NCI-H748 (cell line): ENCODE measurements around the gene TXLNB.

Experiments
- DNase-seq: peaks from one replicate; lab custom pipeline; 2025; ENCODE audit not compliant: unreplicated experiment; lab: John Stamatoyannopoulos, UW

Gene TXLNB

DNA sequence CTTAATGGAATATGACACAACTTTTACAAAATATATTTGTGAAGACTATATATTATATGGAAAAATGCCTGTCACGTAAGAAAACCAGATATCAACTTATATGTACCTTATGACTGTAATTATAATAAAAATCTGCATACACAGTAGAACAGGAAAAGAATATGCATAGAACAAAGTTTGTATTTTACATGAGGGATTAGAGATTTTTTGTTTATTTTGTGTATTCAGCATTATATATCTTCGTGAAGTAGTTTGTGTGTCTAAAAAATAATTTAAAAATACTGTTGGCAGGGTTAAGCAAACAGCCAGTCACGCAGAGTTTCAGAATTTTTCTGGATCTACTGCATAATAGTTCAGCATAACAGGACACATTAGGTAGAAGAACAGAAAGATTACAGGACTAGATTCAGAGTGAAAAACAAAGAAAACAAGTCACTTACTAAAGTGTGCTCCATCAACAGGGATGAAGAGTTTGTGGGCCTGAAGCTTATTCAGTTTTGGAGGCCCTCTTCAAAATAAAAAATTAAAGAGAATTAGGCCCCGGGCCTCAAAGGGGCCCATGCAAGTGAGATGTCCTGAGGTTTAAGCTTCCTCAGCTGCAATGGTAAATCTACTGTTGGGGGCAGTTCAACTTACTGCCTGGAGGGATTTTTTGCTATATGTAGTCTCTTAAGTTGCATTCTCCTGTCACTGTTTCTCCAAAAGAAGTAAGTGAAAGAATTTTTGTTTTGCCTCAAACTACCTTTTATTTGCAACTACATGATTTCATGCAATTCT lies 16.3 kb downstream of the TXLNB start:
- DNase-seq: no peak

DNA sequence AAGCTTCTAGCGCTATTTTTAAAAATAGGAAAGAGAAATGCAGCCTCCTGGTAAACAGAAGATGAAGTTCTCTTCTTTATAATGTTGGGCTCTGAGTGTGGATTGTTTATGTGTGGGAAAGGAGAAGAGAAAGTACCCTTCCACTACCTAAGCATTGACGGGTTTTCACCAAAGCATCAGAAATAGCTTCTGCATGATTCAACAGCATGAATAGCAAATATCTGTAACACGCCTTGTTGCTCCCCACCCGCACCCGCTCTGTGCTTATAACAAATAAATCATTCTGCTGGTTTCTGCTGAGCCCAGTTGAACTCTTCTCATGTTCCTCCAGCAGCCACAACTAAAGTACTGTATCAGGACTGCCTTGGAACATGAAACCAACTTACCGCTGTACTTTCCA lies 20.7 kb downstream of the TXLNB start:
- DNase-seq: no peak

DNA sequence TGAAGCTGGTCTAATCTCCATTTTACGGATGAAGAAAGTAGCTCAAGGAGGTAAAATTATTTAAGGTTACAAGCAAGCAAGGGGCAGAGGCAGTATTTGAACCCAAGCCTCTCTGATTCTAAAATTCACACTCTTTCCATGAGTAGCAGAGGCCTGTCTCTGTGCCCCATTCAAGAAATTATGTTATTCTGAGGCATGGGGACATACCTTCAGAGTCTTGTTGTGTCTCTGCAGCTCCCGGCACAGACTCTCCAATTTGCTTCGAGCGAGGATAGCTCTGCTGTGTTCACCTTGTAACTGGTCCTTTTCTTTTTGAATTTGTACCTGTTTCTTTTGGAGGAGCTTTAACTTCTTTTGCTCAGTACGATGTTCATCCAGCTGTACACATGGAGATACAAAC lies 21.5 kb downstream of the TXLNB start:
- no peak for DNase-seq

DNA sequence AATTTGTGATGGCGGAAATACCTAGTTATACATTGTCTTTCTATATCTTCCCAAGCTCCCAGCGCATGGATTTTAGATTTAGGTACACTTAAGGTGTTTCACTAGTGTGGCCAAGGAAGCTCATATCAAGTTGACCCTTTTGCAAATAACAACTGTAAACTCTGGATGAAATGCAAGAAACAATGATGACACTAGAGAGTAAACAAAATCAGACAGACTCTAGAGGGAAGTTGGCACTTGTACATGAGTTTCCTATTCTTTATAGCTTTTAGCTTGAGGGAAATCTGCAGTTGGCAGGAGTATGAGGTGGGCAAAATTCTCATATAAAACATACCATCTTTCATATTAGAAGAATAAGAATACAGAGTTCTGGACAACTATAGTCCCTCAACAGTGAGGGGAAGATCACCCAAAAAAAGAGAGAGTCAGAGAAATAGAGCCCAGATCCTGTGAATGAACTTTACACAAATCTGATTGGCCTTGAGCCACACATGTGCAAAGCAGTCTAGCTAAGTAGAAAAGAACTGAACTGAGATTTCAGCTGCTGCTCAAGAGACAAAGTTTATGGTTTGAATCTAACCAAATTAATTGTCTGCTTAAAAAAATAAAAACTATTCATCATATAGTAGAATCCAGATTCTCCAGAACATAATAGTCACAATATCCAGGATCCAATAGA lies 26.1 kb downstream of the TXLNB start:
- DNase-seq: no peak

DNA sequence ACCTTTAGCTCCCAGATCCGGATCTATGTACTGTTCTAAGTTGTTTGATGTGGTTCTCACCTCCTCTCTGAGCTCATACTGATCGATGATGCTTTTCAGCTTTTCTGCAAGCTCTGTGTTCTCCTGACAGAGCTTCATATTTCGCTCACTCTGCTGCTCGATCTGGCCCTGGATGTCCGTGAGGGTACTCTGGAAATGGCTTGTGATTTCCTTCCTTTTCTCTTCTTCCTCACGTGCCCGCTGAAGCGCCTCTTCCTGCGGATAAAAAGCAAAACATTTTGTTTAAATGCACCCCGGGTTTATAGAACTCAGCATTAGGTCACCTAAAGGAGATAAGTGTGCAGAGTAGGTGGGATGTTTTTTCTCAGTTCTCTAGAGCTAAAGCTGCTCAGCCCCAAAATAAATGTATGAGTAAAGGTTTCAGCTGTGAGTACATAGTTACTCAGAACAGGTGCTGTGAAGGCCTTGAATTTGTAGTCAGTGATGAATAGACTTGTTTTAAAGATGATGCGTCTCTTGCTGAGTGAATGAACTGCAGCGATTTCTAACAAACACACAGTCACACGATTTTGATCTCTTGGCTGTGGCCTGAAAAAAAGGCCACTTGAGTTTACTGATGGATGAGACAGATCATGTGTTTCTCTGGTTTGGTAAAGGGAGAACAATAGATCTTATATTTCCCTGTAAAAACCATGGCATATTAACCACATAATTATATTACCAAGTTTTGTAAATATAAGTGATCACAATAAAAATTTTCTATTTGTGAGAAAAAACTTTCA lies 29.1 kb downstream of the TXLNB start:
- DNase-seq: peak; percentile 72

DNA sequence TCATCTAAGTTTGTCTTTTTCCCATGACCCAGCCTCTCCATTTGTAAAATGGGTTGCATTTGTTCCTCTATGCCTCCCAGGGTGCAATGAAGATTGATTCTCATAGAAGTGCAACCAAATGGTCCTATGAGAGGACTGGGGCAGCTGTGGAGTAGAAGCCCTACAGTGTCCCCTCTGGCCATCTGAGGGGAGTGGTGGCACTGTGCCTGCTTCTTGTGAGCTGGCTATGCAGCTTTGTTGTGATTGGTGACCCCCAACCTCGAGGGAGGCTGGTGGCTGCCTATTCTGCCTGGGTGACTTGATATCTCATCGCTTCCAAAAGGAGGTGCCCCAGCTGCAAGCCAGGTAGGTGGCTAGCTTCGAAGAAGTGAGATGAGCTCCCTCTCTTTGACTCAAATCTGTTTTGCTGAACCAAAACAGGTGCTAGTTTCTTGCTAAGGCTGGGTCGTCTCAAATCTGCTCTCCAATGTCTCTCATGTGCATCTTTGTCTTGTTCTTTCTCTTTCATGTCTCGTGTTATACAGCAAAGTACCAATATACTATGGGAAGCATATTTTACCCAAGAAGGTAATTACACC lies 33.9 kb downstream of the TXLNB start:
- no peak for DNase-seq

DNA sequence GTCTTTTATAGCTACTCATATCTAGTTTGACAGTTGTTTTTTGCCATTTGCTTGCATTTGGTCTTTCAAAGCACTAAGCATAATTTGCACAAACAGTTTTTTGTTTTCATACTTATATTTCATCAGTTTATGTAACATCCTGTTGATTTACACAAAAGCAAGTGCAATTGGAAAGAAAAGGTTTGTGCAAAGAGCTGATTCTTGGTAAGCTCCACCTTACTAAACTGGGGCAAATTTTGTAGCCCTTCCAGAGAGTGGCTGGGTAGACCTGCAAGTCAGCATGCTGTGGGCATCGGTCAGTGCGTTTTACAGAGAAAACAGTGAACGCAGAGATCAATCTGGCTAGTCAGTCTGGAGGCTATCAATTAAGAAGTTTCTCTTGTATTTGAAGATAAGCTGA lies 34.5 kb downstream of the TXLNB start:
- no peak for DNase-seq

DNA sequence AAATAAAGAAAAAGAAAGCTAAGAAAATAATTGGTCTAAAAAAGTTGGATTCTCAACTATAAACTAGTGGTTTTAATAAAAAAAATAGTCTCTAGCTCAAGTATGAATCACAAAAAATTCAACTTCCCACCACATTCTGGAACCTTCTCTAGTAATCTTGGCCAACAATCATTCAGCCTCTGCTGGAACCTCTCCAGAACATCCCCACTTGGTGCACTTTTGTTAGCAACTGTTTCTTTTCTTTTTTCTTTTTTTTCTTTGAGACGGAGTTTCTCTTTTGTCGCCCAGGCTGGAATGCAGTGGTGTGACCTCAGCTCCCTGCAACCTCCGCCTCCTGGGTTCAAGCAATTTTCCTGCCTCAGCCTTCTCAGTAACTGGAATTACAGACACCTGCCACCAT lies 35.7 kb downstream of the TXLNB start:
- no peak for DNase-seq

DNA sequence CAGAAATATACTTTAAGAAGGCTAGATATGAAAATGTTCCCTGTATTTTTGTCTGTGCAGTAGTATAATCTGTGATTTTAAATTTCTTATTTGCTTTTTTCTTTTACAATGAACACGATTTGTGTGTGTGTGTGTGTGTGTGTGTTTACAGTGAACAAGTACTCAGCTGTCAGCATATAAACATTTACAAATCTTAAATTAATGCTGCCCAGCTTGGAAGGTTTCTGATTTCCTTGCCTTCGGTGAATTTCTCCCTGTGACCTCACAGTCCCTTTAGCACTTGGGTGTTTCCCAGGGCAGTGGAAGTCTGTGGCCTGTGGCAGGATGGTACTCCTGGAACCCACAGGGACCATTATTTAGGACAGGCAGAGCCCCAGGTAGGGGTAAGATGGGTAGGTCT lies 37.6 kb downstream of the TXLNB start:
- DNase-seq: no peak

DNA sequence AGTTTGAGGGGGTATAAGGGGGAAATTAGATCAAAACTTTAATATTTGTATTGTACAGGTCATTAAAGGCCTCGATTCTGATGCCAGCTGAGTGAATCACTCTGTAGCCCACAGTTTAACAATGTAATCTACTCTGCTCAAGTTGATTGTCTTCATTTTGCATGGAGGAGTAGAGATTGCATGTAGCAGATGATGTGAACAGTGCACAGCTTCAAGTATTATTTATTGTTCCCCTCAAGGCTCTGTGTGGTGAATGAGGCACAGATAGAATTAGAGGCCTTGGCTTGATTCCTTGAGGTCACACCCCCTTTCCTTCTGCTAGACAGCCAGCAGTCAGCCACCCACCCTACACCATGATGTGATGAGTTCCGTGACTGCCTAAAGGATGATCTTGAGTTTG lies 38.1 kb downstream of the TXLNB start:
- DNase-seq: no peak

DNA sequence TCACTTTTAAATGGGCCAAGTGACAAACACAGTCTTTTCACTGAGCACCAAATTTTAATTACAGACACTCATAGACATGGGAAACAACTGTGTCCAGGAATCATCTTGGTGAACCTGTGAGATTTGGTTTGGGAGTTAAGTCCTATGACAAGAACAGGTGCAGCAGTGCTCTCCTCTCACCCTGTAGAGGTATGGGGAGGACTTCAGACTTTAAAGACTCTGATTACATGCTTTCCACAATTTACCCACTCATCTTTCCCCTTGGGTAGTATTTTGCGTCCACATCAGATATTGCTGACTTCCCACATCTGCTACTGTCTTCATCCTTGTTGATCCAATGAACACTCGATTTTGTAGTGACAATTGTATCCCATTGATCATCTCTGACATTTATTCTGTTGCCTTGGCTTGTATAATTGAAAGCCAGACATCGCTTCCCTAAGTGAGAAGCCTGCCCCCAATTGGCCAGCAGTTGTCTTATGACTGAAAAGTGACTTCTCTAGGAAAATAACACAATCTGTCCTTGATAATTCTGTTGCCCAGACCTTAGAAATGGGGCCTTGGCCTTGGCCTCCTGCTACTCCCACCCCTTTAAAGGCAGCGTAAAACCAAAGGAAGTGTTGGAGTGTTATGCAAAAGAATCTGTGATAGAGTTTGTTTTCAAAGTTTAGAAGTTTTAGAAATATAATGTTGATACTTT lies 40.0 kb downstream of the TXLNB start:
- DNase-seq: no peak

DNA sequence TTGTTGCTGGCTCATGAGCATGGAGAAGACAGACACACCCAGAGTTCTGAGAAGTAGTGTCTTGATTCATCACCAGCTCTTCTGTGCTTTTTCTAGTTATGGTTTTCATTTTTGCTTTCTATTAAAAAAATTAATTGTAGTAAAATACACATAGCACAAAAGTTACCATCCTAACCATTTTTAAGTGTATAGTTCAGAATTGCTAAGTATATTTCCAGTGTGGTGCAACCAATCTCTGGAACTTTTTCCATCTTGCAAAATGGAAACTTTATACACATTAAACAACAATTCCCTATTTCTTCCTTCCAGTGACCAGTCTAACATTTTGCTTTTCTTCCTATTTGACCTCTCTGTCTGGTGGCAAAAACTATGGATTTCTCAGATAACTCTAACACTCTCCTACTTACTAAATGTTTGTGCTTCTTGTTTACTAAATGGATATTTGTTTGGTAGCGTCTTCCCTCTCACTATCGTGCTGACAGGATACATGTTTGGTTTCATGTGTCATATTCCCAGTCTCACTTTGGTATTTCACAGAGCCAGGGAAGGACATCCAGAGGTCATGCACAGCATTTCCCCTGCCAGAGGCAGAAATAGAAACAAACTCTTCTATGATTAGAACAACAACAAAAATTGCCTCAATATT lies 40.6 kb downstream of the TXLNB start:
- no peak for DNase-seq

DNA sequence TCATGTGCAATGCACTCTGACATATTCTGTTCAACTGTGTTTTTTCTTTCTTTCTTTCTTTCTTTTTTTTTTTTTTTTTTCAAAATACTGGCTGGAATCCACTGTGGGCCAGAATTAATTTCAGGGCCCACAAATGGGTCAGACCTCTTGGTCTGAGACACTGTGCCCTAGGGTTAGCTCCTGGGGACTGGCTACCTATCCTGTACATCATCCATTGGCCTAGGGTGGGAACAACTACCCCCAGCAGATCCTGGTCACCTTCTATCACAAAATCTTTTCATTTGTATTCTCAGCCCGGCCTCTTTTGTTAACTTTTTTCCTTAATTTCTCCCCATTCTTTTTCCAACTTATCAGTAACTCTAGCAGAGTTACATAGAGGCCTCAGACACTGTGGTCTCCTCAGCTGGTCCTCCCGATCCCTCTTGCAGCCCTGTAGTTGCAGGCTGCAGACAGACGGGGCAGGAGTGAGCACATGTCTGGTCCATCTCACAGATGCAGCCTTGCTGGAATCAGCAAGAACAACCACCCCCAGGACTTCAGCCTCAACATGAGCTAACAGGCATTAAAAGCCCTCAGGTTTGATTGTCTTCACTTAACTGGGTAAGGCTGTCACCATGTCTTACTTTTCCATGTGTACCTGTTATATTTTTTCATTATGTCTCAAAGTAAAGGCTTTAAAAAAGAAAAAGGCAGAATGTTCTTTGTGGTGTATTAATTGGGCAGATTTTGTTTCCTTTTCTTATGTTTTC lies 41.3 kb downstream of the TXLNB start:
- peak; percentile 68 for DNase-seq

DNA sequence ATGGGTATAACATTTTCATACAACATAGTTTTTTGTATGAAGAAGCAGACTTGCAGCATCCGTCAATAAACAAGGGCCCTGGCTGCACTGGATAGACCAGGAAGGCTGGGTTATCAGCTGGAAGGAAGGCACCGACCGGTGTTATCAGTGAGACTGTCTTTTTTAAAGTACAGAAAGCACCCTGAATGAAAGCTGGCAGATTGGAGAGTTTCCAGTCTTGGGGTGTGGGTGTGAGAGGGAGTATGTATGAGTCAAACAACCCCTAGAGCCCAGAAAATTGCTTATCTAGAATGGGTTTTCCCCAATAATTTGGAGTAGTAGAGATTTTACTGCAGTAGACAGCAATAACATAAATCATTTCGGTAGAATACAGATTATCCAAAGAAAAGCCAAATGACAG lies 42.4 kb downstream of the TXLNB start:
- no peak for DNase-seq

DNA sequence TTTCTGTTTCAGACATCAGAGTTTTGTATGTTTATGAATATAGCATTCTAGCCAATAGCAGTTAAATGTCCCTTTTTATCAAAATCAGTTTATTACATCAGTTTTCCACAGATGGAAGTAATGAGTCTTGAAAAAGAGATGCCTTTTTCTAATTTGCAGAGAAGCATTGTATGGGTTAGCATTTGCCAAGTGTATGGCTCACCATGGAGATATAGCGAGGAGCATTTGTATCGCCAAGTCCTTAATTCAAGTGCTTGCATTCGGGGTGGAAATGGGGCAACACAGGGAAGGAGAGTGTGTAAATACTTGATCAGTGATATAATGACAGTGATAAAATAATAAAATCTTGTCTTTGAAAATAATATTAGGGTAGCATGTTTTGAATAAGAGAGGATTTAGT lies 42.9 kb downstream of the TXLNB start:
- DNase-seq: no peak

DNA sequence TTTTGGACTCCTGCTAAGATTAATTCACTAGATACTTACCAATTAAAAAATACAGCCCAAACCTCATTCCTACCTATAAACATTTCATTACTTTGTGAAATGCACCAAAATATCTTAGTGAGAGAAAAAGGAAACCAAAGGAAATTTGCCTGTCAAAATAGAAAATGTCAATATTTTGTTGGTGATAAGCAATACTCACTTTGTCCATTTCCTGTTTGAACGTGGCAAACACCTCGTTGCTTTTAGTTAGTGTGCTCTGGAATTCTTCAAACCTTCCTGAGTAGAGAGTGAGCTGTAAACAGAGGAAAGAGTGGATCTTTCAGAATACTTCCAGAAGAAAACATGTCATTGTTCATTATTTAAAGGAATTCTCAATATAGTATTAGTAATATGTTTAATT lies 44.2 kb downstream of the TXLNB start:
- no peak for DNase-seq

DNA sequence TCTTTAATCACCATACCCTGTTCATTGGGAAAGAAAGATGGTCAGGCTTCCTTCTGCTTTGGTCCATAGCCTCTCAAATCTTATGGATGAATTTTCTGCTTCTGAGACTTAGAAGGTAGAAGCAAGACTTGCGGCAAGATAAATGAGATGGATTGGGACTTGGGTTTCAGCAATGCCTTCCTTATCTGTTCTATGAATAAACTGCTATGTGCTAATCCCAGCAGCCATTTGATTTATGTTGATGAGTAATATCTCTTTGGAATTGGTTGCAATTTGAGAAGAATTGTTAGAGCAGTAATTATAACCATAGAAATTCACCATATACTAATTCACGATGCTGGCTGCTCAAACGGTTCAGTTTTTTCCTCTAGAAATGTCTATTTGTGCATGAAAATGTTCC lies 48.3 kb downstream of the TXLNB start:
- DNase-seq: no peak

DNA sequence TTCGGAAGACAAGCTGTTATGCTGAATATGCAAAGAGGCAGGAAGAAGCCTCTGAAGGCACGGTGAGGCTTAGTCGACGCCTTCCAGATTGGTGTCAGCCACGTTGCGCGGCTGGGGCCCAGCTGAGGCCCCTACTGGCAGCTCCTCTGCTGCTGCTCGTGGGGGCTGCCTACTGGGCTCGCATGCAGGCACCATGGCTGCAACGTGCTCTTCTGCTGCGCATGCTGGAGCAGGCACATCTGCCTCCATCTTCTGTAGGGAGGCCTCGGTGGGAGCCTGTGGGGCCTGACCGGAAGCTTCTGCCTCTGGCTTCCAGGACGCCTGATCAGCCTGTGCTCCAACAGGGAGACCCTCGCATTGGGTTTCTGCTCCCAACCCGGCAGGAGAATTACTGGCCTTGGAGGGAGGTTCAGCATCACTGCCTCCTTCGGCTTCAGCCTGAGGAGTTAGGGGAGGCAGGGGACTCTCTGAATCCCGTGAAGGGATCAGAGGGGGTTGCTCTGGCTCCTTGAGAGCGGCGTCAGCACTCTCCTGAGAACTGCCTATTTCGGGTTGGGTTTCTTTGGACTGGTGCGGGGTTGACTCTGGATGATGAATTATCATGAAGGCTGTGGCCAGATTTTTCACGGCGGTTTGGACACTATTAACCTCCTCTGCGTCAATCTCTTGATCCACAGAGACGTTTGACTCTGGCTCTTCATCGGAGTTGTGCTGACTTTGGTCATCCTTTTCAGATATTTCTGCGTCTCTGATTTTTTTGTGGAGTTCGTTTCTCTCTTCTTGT lies 49.1 kb downstream of the TXLNB start:
- DNase-seq: no peak
